ENCODE data around the gene RMC1.

The RMC1 gene

DNA sequence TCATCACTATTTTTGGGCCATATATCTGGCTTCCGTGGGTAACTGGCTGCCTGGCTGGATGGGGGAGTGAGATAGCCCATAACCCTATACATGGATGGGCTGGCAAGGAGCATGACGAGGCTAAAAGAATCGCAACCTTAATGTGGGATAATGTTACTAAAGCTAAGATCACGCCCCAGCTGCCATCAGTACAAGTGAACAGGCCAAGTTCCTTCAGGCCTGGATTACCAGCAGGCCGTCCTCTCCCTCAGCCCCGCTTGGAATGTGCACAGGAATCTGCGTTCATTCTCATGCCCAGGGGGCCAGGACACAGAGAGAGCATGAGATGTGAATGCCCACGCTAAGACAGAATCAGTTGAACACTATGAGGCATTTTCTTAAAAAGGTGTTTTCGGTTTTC is 34.7 kb downstream of the RMC1 start:
- Histone ChIP-seq H3K27me3 (ENCODE audit: control insufficient read depth in 1 of 2, insufficient read depth in 2 of 2, low read length in 2 of 2) (no peaks in the 10 kb centered on the region), H3K9me3 (ENCODE audit: low read length) (no peaks in the 10 kb centered on the region), H3K4me1 (ENCODE audit: insufficient read depth, low read length) (no peaks in the 10 kb centered on the region), H3K36me3 (ENCODE audit: insufficient read depth, low read length) (peaks cover 86% of the 10 kb centered on the region), H3K27ac (ENCODE audit: low read depth, low read length) (no peak overlapping the region), H3K4me3 (ENCODE audit: low read depth in 1 of 2, low read length in 2 of 2) (no peak overlapping the region), H3K9ac (ENCODE audit: low read length) (no peak overlapping the region)

DNA sequence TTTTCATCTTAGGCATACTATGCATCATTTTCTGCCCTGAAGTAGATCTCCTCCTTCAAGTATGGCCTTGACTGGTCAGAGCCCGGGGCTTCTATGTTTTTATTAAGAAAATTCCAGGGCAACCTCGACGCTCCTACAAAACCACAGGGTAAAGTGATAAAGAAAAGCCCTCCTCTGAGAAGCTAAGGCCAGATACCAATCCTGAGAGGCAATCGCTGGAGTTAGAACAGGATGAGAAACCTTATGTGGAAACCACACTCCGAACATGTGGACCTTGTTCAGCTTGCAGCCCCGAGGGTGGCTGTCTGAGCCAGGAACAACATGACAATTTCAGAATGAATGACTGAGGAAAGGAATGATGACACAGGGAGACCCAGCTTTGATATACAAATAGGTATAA is 35.6 kb downstream of the RMC1 start:
- Histone ChIP-seq H3K9me3 (ENCODE audit: low read length) (no peaks in the 10 kb centered on the region), H3K27me3 (ENCODE audit: control insufficient read depth in 1 of 2, insufficient read depth in 2 of 2, low read length in 2 of 2) (no peaks in the 10 kb centered on the region), H3K4me3 (ENCODE audit: low read depth in 1 of 2, low read length in 2 of 2) (no peak overlapping the region), H3K36me3 (ENCODE audit: insufficient read depth, low read length) (peaks cover 86% of the 10 kb centered on the region), H3K4me1 (ENCODE audit: insufficient read depth, low read length) (no peaks in the 10 kb centered on the region), H3K9ac (ENCODE audit: low read length) (no peak overlapping the region), H3K27ac (ENCODE audit: low read depth, low read length) (no peak overlapping the region)

DNA sequence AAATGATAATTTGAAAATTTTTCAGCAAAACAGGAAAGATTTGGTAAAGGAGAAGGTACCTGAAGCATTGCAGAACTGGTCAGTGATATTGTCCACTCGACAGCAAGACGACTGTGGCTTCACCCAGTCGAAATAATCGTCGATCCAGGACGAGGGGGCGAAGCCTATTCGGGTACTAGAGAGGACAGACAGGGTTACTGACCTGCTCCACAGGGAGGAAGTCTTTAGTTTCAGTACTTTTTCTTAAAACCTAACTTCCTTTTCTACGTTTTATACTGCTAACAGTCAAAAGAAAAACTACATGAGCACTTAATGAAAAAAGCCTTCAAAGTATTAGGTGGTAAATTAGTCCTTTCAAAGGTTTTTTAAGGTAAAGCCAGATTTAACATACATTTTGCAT is 36.0 kb downstream of the RMC1 start:
- H3K9me3 ChIP-seq (ENCODE audit: low read length) = no peaks in the 10 kb centered on the region
- H3K27ac ChIP-seq (ENCODE audit: low read depth, low read length) = no peak overlapping the region
- H3K4me3 ChIP-seq (ENCODE audit: low read depth in 1 of 2, low read length in 2 of 2) = no peak overlapping the region
- H3K36me3 ChIP-seq (ENCODE audit: insufficient read depth, low read length) = peaks cover 86% of the 10 kb centered on the region
- H3K4me1 ChIP-seq (ENCODE audit: insufficient read depth, low read length) = no peaks in the 10 kb centered on the region
- H3K9ac ChIP-seq (ENCODE audit: low read length) = no peak overlapping the region
- H3K27me3 ChIP-seq (ENCODE audit: control insufficient read depth in 1 of 2, insufficient read depth in 2 of 2, low read length in 2 of 2) = no peaks in the 10 kb centered on the region

DNA sequence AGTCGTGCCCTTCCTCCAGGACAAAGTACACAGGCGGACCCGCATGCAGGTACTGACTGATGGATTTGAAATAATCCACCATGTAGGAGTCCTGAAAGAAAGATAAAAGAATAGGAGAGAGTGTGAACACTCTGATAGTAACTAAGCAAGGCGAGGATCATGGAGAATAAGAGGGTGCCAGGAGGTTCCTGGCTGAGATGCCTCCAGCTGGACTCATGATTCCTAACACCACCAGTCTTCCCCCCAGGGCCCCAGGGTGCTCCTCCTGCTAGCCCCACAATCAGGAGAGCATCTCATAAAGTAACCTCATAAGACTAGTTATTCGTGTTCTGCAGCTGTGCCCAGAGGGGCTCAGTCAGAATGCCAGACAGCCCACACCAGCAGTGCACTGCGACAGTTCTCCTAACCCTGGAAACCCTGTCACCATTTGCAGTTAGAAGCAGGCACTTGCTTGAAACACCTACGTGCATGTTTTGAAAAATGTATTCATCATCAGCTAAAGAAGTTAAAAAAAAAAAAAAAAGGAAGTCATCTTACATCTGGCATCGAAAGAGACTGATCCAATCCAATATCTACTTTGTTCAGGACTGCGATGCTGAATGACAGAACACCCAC is 36.7 kb downstream of the RMC1 start:
- H3K27me3 ChIP-seq (ENCODE audit: control insufficient read depth in 1 of 2, insufficient read depth in 2 of 2, low read length in 2 of 2) = no peaks in the 10 kb centered on the region
- H3K36me3 ChIP-seq (ENCODE audit: insufficient read depth, low read length) = peaks cover 88% of the 10 kb centered on the region
- no peak overlapping the region for H3K4me3 ChIP-seq (ENCODE audit: low read depth in 1 of 2, low read length in 2 of 2)
- H3K9ac ChIP-seq (ENCODE audit: low read length) = no peak overlapping the region
- no peaks in the 10 kb centered on the region for H3K9me3 ChIP-seq (ENCODE audit: low read length)
- no peaks in the 10 kb centered on the region for H3K4me1 ChIP-seq (ENCODE audit: insufficient read depth, low read length)
- no peak overlapping the region for H3K27ac ChIP-seq (ENCODE audit: low read depth, low read length)

DNA sequence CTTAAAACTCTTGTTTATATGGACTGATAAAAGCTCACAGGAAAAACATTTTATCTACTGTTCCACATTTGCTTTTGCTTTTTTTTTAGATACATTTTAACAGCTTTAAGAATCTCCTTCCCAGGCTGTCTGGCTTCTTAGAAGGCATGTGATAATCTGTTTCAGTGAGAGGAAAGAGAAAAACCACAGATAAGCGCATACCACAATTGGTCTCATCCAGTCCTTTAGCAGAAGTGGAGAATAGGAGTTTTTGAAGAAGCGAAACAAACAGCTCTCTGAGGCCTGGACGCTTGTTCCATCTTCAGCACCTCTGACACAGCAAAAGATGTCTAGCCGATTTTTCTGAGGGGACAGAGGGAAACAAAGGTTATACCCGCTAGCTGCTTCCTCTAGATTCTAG is 37.6 kb downstream of the RMC1 start:
- H3K36me3 ChIP-seq (ENCODE audit: insufficient read depth, low read length) = peaks cover 80% of the 10 kb centered on the region
- no peak overlapping the region for H3K27ac ChIP-seq (ENCODE audit: low read depth, low read length)
- no peaks in the 10 kb centered on the region for H3K9me3 ChIP-seq (ENCODE audit: low read length)
- H3K27me3 ChIP-seq (ENCODE audit: control insufficient read depth in 1 of 2, insufficient read depth in 2 of 2, low read length in 2 of 2) = no peaks in the 10 kb centered on the region
- H3K4me1 ChIP-seq (ENCODE audit: insufficient read depth, low read length) = no peaks in the 10 kb centered on the region
- H3K9ac ChIP-seq (ENCODE audit: low read length) = no peak overlapping the region
- no peak overlapping the region for H3K4me3 ChIP-seq (ENCODE audit: low read depth in 1 of 2, low read length in 2 of 2)

DNA sequence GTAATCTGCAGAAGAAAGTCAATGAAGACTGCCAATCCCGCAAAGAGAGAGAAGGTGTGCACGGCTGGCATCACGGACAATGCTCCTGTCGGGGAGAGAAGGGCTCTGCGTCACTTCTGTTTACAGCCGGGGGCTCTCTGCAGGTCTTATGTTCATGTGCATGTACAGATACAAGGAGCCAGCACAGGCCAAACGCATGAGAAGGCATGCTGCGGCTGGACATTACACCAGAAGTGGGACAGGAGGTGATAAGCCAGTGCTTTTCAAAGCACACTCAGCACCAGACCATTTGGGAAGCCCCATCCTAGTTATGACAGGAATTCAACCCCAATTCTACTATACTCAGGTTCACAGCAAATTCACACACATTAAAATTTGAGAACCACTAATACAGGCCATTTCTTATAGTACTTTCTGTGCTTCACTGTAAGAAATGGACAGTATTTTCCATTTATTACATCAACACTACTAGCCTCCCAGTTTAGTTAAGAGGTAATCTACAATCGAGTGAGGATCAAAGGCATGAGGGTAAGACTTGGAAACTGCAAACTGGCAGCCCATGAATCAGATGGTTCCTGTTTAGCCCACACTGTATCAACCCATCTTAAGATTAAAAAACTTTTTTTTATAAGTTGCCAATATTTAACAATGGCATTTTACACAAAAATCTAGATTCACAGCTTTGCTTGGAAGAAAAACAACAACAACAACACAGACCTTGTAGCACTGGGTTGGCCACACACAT is 38.2 kb downstream of the RMC1 start:
- H3K27me3 ChIP-seq (ENCODE audit: control insufficient read depth in 1 of 2, insufficient read depth in 2 of 2, low read length in 2 of 2) = no peaks in the 10 kb centered on the region
- no peaks in the 10 kb centered on the region for H3K9me3 ChIP-seq (ENCODE audit: low read length)
- peaks cover 73% of the 10 kb centered on the region for H3K36me3 ChIP-seq (ENCODE audit: insufficient read depth, low read length)
- no peak overlapping the region for H3K4me3 ChIP-seq (ENCODE audit: low read depth in 1 of 2, low read length in 2 of 2)
- H3K4me1 ChIP-seq (ENCODE audit: insufficient read depth, low read length) = no peaks in the 10 kb centered on the region
- no peak overlapping the region for H3K9ac ChIP-seq (ENCODE audit: low read length)
- no peak overlapping the region for H3K27ac ChIP-seq (ENCODE audit: low read depth, low read length)

DNA sequence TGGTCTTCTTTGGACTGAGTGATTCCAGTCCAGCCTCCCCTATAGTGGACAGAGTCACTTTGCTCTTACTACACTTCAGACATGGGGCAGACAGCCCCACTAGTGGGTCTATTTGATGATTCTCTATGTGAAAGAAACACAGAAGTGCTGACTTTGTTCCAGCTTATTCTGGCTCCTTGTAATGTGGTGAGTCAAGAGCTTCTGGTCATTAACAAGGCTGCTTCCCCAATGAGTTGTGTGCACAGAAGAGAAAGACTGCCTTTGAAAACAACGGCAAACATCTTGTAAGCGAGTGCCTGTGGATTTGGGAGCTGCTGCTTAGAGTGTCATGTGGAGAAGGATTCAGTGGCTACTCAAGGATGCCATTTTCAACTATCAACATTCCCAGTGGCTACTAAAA is 39.1 kb downstream of the RMC1 start:
- H3K36me3 ChIP-seq (ENCODE audit: insufficient read depth, low read length) = peaks cover 73% of the 10 kb centered on the region
- H3K27me3 ChIP-seq (ENCODE audit: control insufficient read depth in 1 of 2, insufficient read depth in 2 of 2, low read length in 2 of 2) = no peaks in the 10 kb centered on the region
- H3K4me3 ChIP-seq (ENCODE audit: low read depth in 1 of 2, low read length in 2 of 2) = no peak overlapping the region
- H3K27ac ChIP-seq (ENCODE audit: low read depth, low read length) = no peak overlapping the region
- no peaks in the 10 kb centered on the region for H3K4me1 ChIP-seq (ENCODE audit: insufficient read depth, low read length)
- no peaks in the 10 kb centered on the region for H3K9me3 ChIP-seq (ENCODE audit: low read length)
- no peak overlapping the region for H3K9ac ChIP-seq (ENCODE audit: low read length)

DNA sequence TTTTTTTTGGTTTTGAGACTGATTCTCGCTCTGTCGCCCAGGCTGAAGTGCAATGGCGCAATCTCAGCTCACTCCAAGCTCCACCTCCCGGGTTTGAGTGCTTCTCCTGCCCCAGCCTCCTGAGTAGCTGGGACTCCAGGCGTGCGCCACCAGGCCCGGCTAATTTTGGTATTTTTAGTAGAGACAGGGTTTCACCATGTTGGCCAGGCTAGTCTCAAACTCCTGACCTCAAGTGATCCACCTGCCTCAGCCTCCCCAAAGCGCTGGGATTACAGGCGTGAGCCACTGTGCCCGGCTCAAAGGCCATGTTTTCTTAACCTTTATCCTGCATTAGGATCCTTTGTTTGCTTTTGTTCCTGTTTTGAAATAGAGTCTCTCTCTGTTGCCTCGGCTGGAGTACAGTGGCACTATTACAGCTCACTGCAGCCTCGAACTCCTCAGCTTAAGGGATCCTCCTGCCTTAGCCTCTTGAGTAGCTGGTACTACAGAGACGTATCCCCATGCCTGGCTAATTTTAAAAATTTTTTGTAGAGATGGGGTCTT is 42.0 kb downstream of the RMC1 start:
- Histone ChIP-seq H3K9ac (ENCODE audit: low read length) (no peak overlapping the region), H3K27me3 (ENCODE audit: control insufficient read depth in 1 of 2, insufficient read depth in 2 of 2, low read length in 2 of 2) (no peaks in the 10 kb centered on the region), H3K4me1 (ENCODE audit: insufficient read depth, low read length) (no peaks in the 10 kb centered on the region), H3K4me3 (ENCODE audit: low read depth in 1 of 2, low read length in 2 of 2) (no peak overlapping the region), H3K36me3 (ENCODE audit: insufficient read depth, low read length) (peaks cover 52% of the 10 kb centered on the region), H3K9me3 (ENCODE audit: low read length) (no peaks in the 10 kb centered on the region), H3K27ac (ENCODE audit: low read depth, low read length) (no peak overlapping the region)

DNA sequence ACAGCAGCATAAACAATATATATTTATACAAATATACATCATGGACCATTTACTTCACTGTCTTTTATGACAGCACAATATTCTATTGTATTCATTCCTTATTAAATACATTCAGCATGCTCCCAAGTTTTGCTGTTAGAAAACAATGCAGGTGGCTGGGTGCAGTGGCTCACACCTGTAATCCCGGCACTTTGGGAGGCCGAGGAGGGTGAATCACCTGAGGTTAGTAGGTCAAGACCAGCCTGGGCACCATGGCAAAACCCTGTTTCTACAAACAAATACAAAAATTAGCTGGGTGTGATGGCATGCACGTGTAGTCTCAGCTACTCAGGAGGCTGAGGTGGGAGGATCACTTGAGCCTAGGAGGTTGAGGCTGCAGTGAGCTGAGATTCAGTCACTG is 44.0 kb downstream of the RMC1 start:
- no peak overlapping the region for H3K4me3 ChIP-seq (ENCODE audit: low read depth in 1 of 2, low read length in 2 of 2)
- no peak overlapping the region for H3K9ac ChIP-seq (ENCODE audit: low read length)
- no peak overlapping the region for H3K27ac ChIP-seq (ENCODE audit: low read depth, low read length)
- no peaks in the 10 kb centered on the region for H3K9me3 ChIP-seq (ENCODE audit: low read length)
- no peaks in the 10 kb centered on the region for H3K27me3 ChIP-seq (ENCODE audit: control insufficient read depth in 1 of 2, insufficient read depth in 2 of 2, low read length in 2 of 2)
- H3K36me3 ChIP-seq (ENCODE audit: insufficient read depth, low read length) = peaks cover 43% of the 10 kb centered on the region
- no peaks in the 10 kb centered on the region for H3K4me1 ChIP-seq (ENCODE audit: insufficient read depth, low read length)

DNA sequence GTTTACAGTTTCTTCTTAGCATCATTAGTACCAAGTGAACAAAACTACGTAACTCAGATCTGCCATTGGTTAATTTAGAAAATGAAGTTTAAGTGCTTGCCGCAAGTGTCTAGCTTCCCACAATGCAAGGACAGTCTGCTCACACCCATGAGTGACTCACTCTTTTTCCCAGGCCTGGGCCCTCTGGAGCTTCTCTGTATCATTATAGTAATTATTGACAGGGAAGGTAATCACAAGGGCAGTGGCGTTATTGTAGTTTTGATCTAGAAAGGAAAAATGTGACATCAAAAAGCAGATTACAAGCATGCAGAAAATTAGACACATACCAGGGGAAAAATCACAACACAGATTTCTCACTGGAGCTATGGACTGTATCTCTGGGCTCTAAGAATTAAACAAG is 44.5 kb downstream of the RMC1 start:
- Histone ChIP-seq H3K9me3 (ENCODE audit: low read length) (no peaks in the 10 kb centered on the region), H3K36me3 (ENCODE audit: insufficient read depth, low read length) (peaks cover 43% of the 10 kb centered on the region), H3K9ac (ENCODE audit: low read length) (no peak overlapping the region), H3K27ac (ENCODE audit: low read depth, low read length) (no peak overlapping the region), H3K4me3 (ENCODE audit: low read depth in 1 of 2, low read length in 2 of 2) (no peak overlapping the region), H3K4me1 (ENCODE audit: insufficient read depth, low read length) (no peaks in the 10 kb centered on the region), H3K27me3 (ENCODE audit: control insufficient read depth in 1 of 2, insufficient read depth in 2 of 2, low read length in 2 of 2) (no peaks in the 10 kb centered on the region)

DNA sequence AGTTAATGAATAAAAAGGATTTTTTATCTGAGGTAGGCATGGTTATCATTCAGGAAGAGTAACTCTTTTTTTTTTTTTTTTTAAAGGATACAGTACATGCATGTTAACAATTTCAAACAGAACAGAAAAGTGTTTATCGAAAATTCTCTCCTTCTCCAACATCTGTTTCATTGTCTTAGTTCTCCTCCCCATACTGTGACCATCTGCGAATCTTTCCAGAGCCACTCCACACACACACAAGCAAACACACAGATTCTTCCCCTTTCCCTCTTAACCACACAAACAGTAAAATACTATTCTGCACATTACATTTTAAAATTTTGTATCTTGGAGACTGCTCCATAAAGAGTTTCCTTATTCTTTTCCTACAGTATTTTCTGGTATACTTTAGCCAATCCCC is 45.0 kb downstream of the RMC1 start:
- Histone ChIP-seq H3K36me3 (ENCODE audit: insufficient read depth, low read length) (peaks cover 45% of the 10 kb centered on the region), H3K27me3 (ENCODE audit: control insufficient read depth in 1 of 2, insufficient read depth in 2 of 2, low read length in 2 of 2) (no peaks in the 10 kb centered on the region), H3K9me3 (ENCODE audit: low read length) (no peaks in the 10 kb centered on the region), H3K4me1 (ENCODE audit: insufficient read depth, low read length) (no peaks in the 10 kb centered on the region), H3K27ac (ENCODE audit: low read depth, low read length) (no peak overlapping the region), H3K9ac (ENCODE audit: low read length) (no peak overlapping the region), H3K4me3 (ENCODE audit: low read depth in 1 of 2, low read length in 2 of 2) (no peak overlapping the region)

DNA sequence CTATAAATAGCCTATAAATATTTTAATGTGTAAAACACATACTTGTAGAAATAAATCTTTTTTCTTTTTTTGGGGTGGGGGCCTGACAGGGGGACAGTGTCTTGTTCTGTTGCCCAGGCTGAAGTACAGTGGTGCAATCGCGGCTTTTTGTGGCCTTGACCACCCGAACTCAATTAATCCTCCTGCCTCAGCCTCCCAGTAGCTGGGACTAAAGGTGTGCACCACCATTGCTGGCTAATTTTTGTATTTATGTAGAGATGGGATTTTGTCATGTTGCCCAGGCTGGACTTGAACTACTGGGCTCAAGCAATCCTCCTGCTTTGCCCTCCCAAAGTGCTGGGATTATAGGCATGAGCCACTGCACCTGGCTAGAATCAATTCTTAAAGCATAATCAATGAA is 45.4 kb downstream of the RMC1 start:
- H3K9ac ChIP-seq (ENCODE audit: low read length) = no peak overlapping the region
- H3K27ac ChIP-seq (ENCODE audit: low read depth, low read length) = no peak overlapping the region
- no peaks in the 10 kb centered on the region for H3K4me1 ChIP-seq (ENCODE audit: insufficient read depth, low read length)
- peaks cover 45% of the 10 kb centered on the region for H3K36me3 ChIP-seq (ENCODE audit: insufficient read depth, low read length)
- H3K4me3 ChIP-seq (ENCODE audit: low read depth in 1 of 2, low read length in 2 of 2) = no peak overlapping the region
- H3K27me3 ChIP-seq (ENCODE audit: control insufficient read depth in 1 of 2, insufficient read depth in 2 of 2, low read length in 2 of 2) = no peaks in the 10 kb centered on the region
- H3K9me3 ChIP-seq (ENCODE audit: low read length) = no peaks in the 10 kb centered on the region

Data from muscle layer of colon (tissue), 2 donors.